Endothelial cell (in vitro differentiated cells): ENCODE measurements around the gene ABAT. TPM values are rescaled to one million over a fixed set of nuclear protein-coding genes. Genes with fewer than 3 reads are reported as not detected.
"Not testable (repeated sequence)": the region's sequence is repeated elsewhere in the genome, so short reads cannot be mapped to it uniquely, and the experiment has no call there.

Experiments
- DNase-seq: peaks from one replicate; pipeline ENCODE4 v3.0.0; 2021; ENCODE audit warnings: low spot score
- H3K27ac Mint-ChIP-seq: one replicate; pipeline ENCODE4 v1.8.0; 2021; ENCODE audit warnings: mixed read lengths, inconsistent platforms; ENCODE audit not compliant: unreplicated experiment
- H3K27me3 Mint-ChIP-seq: one replicate; pipeline ENCODE4 v1.8.0; 2021; ENCODE audit warnings: mild to moderate bottlenecking, moderate library complexity, mixed read lengths, inconsistent platforms; ENCODE audit not compliant: unreplicated experiment
- H3K36me3 Mint-ChIP-seq: one replicate; pipeline ENCODE4 v1.8.0; 2021; ENCODE audit warnings: mild to moderate bottlenecking, low read depth, mixed read lengths, inconsistent platforms; ENCODE audit not compliant: unreplicated experiment
- H3K4me1 Mint-ChIP-seq: one replicate; pipeline ENCODE4 v1.8.0; 2021; ENCODE audit warnings: mild to moderate bottlenecking, mixed read lengths, inconsistent platforms; ENCODE audit not compliant: unreplicated experiment
- H3K4me3 Mint-ChIP-seq: one replicate; pipeline ENCODE4 v1.8.0; 2021; ENCODE audit warnings: mild to moderate bottlenecking, mixed read lengths, inconsistent platforms; ENCODE audit not compliant: unreplicated experiment
- H3K9me3 Mint-ChIP-seq: one replicate; pipeline ENCODE4 v1.8.0; 2021; ENCODE audit warnings: mixed read lengths, inconsistent platforms; ENCODE audit not compliant: unreplicated experiment
- CTCF ChIP-seq: fragments of 200-600 bp; sonication (generic); IDR thresholded peaks from one replicate; pipeline ENCODE4 v1.5.0; 2021; ENCODE audit warnings: antibody characterized with exemption; ENCODE audit not compliant: unreplicated experiment
- total RNA-seq: library from RNA; stranded (reverse); fragmentation: NEBNext Ultra II Directional; extraction: Animal tissue kit (Norgen Biotek cat#: 25700); gene quantifications from one replicate; pipeline ENCODE4 v1.2.1, GENCODE V29; 2021; ENCODE audit not compliant: unreplicated experiment

The ABAT gene
- total RNA-seq, 1 donor from 2014 or later: 1.6 TPM

- no peak for TF ChIP-seq CTCF
- Mint-ChIP-seq H3K9me3 (no peaks in the 10 kb centered on the region), H3K36me3 (no peaks in the 10 kb centered on the region), H3K27me3 (peaks cover 6% of the 10 kb centered on the region), H3K4me3 (no peak overlapping the region), H3K4me1 (peaks cover 7% of the 10 kb centered on the region), H3K27ac (no peak overlapping the region)
- DNase-seq: no peak
Observed at GRCh38 chr16:8785408-8785807, 111.0 kb downstream of the ABAT start.

GRCh38 chr16:8786316-8786715 is 111.9 kb downstream of the ABAT start:
- not testable (repeated sequence) for H3K9me3 Mint-ChIP-seq, H3K27me3 Mint-ChIP-seq, H3K4me1 Mint-ChIP-seq, H3K27ac Mint-ChIP-seq, DNase-seq, H3K36me3 Mint-ChIP-seq, H3K4me3 Mint-ChIP-seq

GRCh38 chr16:8788578-8789172 is 114.3 kb downstream of the ABAT start:
- Mint-ChIP-seq H3K27ac (no peak overlapping the region), H3K36me3 (no peaks in the 10 kb centered on the region), H3K4me1 (peaks cover 4% of the 10 kb centered on the region), H3K27me3 (peaks cover 3% of the 10 kb centered on the region), H3K9me3 (no peaks in the 10 kb centered on the region), H3K4me3 (no peak overlapping the region)
- no peak for DNase-seq
- no peak for TF ChIP-seq CTCF

GRCh38 chr16:8795091-8795490 is 120.7 kb downstream of the ABAT start:
- TF ChIP-seq CTCF: no peak
- H3K27ac Mint-ChIP-seq: no peak overlapping the region
- DNase-seq: no peak
- no peaks in the 10 kb centered on the region for H3K36me3 Mint-ChIP-seq
- peaks cover 2% of the 10 kb centered on the region for H3K27me3 Mint-ChIP-seq
- no peaks in the 10 kb centered on the region for H3K9me3 Mint-ChIP-seq
- no peak overlapping the region for H3K4me3 Mint-ChIP-seq
- peaks cover 19% of the 10 kb centered on the region for H3K4me1 Mint-ChIP-seq

- no peak overlapping the region for H3K27ac Mint-ChIP-seq
Observed at GRCh38 chr16:8795818-8796217, 121.4 kb downstream of the ABAT start.

More at GRCh38 chr16:8795818-8796217, 121.4 kb downstream of the ABAT start:
- peaks cover 2% of the 10 kb centered on the region for H3K27me3 Mint-ChIP-seq
- no peaks in the 10 kb centered on the region for H3K36me3 Mint-ChIP-seq
- TF ChIP-seq CTCF: no peak
- peak overlapping the region; percentile 13 for H3K4me3 Mint-ChIP-seq
- peaks cover 19% of the 10 kb centered on the region for H3K4me1 Mint-ChIP-seq
- H3K9me3 Mint-ChIP-seq: no peaks in the 10 kb centered on the region
- no peak for DNase-seq
